NCI-H1694 treated with DMSO at 0.1 percent for 48 hours (cell line): ENCODE data around the gene GSTM5.
"Not testable (repeated sequence)": the region's sequence is repeated elsewhere in the genome, so short reads cannot be mapped to it uniquely, and the experiment has no call there.

Source experiments
- DNase-seq: peaks from one replicate; lab custom pipeline; 2025; lab: John Stamatoyannopoulos, UW

Gene GSTM5

GRCh38 chr1:109762039-109762585 is 50.1 kb downstream of the GSTM5 start:
- no peak for DNase-seq

- DNase-seq, result no peak
These were observed 51.0 kb downstream of the GSTM5 start for GRCh38 chr1:109762821-109763645.

DNA sequence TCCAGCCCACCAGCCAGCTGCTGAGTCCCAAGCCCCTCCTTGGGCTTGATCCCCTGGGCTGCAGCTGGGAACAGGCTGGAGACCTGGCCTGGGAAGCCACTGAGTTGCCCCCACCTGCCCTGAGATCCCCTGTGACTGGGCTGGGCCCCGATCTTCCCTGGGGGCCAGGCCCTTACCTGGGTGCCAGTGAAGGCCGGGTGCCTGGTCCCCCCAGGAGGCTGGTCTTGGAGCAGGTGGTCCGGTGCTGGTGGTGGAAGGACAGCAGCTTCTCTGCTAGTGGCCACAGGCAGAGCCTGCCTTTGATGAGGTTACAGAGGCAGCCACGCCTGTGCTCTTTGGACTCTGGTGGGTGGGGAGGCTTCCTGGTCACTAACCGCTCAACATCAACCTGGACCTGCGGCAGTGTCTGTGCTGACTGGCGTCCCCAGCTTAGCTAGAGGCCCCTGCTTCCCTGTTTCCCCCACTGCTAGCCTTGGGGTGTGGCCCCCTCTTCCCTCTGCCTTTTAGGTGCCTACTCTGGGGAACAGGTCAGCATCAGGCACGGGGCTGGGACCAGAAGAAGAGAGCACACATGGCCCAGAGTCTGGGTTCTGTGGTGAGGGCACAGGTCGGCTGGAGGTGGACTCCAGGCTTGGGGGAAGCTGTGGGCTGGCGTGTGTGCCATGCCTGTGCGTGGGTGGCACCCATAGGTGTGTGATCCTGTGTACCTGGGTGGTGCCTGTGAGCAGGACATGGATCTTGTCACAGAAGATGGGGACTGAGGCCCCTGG is 51.8 kb downstream of the GSTM5 start, which contains the start of gene EPS8L3:
EPS8L3 (minus strand) TSS at position 278 of the 770 bp plus-strand sequence. CDS start 2,174 bp downstream, outside the sequence.
- DNase-seq, result no peak

GRCh38 chr1:109764561-109765482 is 52.8 kb downstream of the GSTM5 start:
- DNase-seq, result no peak

- DNase-seq, result no peak
These were observed 53.4 kb downstream of the GSTM5 start for GRCh38 chr1:109765483-109765815.

DNA sequence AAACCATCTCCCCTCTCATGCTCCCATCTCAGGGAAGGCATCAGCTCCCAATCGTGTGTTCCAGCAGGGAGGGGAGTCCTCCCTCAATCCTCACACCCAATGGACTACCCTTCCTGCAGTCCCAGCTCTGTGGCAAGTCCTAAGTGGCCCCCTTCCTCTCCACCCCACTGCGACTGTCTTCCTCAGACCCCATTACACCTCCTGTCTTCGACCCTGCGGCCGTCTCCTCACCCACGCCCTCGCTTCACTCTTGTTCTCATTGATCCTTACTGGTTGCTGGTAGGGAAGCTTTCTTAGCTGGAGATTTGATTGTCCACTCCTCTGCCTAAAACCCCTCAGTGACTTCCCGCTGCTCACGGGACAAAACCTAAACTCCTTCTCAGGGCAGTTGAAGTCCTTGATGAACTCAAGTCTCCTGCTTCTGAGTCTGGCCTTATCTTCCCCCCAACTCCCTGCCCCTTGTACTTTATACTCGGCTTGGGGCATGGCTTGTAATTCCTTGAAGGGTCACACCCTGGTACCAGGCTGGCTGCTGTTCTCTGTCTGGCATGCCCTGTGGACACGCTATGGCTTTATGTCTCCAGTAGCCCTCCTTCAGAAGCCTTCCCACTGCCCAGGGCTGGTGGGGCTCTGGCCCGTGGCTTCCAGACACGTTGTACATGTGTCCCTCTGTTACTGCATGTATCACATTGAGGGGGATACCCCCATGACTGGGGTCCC is 54.0 kb downstream of the GSTM5 start:
- no peak for DNase-seq

- DNase-seq, result not testable (repeated sequence)
These were observed 55.1 kb downstream of the GSTM5 start for GRCh38 chr1:109766991-109767636.
